ENCODE measurements around the gene ITGB1BP1.

The ITGB1BP1 gene

GRCh38 chr2:9416267-9416961, 6.9 kb downstream of the ITGB1BP1 start:
- Histone ChIP-seq H3K4me1 (ENCODE audit: control insufficient read depth, insufficient read depth, low read depth, low read length) (peaks cover 1% of the 10 kb centered on the region), H3K23ac (ENCODE audit: low read length in 2 of 2) (no peak overlapping the region), H2AK5ac (ENCODE audit: low read length, severe bottlenecking) (no peak overlapping the region), H3K18ac (ENCODE audit: low read depth in 1 of 2, low read length in 2 of 2) (no peak overlapping the region), H2BK120ac (ENCODE audit: low read depth, low read length) (no peak overlapping the region), H3K9ac (ENCODE audit: low read length) (peak overlapping the region; percentile 57), H2BK15ac (ENCODE audit: low read depth, poor library complexity, severe bottlenecking) (no peak overlapping the region), H3K4me3 (ENCODE audit: insufficient read depth in 1 of 2, low read depth in 1 of 2, low read length in 2 of 2) (no peak overlapping the region), H2BK5ac (ENCODE audit: low read depth, low read length, poor library complexity, severe bottlenecking) (no peak overlapping the region), H3K27me3 (ENCODE audit: control insufficient read depth in 1 of 2, insufficient read depth in 1 of 2, low read length in 2 of 2) (no peaks in the 10 kb centered on the region), H3K4me2 (ENCODE audit: low read length, poor library complexity, severe bottlenecking) (no peak overlapping the region), H3K4ac (ENCODE audit: low read depth in 1 of 2, low read length in 2 of 2) (no peak overlapping the region), H4K8ac (ENCODE audit: low read length) (no peak overlapping the region), H2BK12ac (ENCODE audit: low read length in 2 of 2) (no peak overlapping the region), H3K9me3 (ENCODE audit: control insufficient read depth, low read length) (no peaks in the 10 kb centered on the region), H2AFZ (ENCODE audit: low read depth, low read length) (no peak overlapping the region), H3K27ac (ENCODE audit: low read length, poor library complexity, severe bottlenecking) (no peak overlapping the region), H4K91ac (ENCODE audit: low read length) (no peak overlapping the region), H3K79me1 (replicated peaks; ENCODE audit: low read length, poor library complexity, severe bottlenecking) (peaks cover 26% of the 10 kb centered on the region), H3K36me3 (ENCODE audit: control insufficient read depth in 1 of 2, insufficient read depth in 2 of 2, low read depth in 1 of 2, low read length in 2 of 2) (peaks cover 19 to 50% of the 10 kb centered on the region in 2 experiments), H3K14ac (ENCODE audit: low read length in 2 of 2) (no peak overlapping the region)
- 96% methylated on average over 9 of the region's 9 CpGs for WGBS
- DNase-seq = no peak

GRCh38 chr2:9415516-9416169, 7.7 kb downstream of the ITGB1BP1 start:
- H3K9ac ChIP-seq (ENCODE audit: low read length) = peak overlapping the region; percentile 57
- no peak for DNase-seq
- WGBS = 96% methylated on average over 16 of the region's 16 CpGs

GRCh38 chr2:9412781-9413180, 10.5 kb downstream of the ITGB1BP1 start:
- Histone ChIP-seq H3K4me2 (ENCODE audit: low read length, poor library complexity, severe bottlenecking) (no peak overlapping the region), H3K23ac (ENCODE audit: low read length in 2 of 2) (no peak overlapping the region), H2BK12ac (ENCODE audit: low read length in 2 of 2) (no peak overlapping the region), H3K4me1 (ENCODE audit: control insufficient read depth, insufficient read depth, low read depth, low read length) (peaks cover 4% of the 10 kb centered on the region), H3K79me1 (replicated peaks; ENCODE audit: low read length, poor library complexity, severe bottlenecking) (peaks cover 26% of the 10 kb centered on the region), H3K18ac (ENCODE audit: low read depth in 1 of 2, low read length in 2 of 2) (no peak overlapping the region), H3K27me3 (ENCODE audit: control insufficient read depth in 1 of 2, insufficient read depth in 1 of 2, low read length in 2 of 2) (no peaks in the 10 kb centered on the region), H3K36me3 (ENCODE audit: control insufficient read depth in 1 of 2, insufficient read depth in 2 of 2, low read depth in 1 of 2, low read length in 2 of 2) (peaks cover 30 to 75% of the 10 kb centered on the region in 2 experiments), H2AK5ac (ENCODE audit: low read length, severe bottlenecking) (no peak overlapping the region), H3K4me3 (ENCODE audit: insufficient read depth in 1 of 2, low read depth in 1 of 2, low read length in 2 of 2) (no peak overlapping the region), H3K9me3 (ENCODE audit: control insufficient read depth, low read length) (no peaks in the 10 kb centered on the region), H2AFZ (ENCODE audit: low read depth, low read length) (no peak overlapping the region), H4K91ac (ENCODE audit: low read length) (no peak overlapping the region), H4K8ac (ENCODE audit: low read length) (no peak overlapping the region), H2BK15ac (ENCODE audit: low read depth, poor library complexity, severe bottlenecking) (no peak overlapping the region), H2BK120ac (ENCODE audit: low read depth, low read length) (no peak overlapping the region), H3K27ac (ENCODE audit: low read length, poor library complexity, severe bottlenecking) (no peak overlapping the region), H2BK5ac (ENCODE audit: low read depth, low read length, poor library complexity, severe bottlenecking) (no peak overlapping the region), H3K9ac (ENCODE audit: low read length) (no peak overlapping the region), H3K14ac (ENCODE audit: low read length in 2 of 2) (no peak overlapping the region), H3K4ac (ENCODE audit: low read depth in 1 of 2, low read length in 2 of 2) (no peak overlapping the region)
- 98% methylated on average over 4 of the region's 7 CpGs for WGBS
- DNase-seq = no peak

More at GRCh38 chr2:9415516-9416169, 7.7 kb downstream of the ITGB1BP1 start:
- Histone ChIP-seq H3K18ac (ENCODE audit: low read depth in 1 of 2, low read length in 2 of 2) (no peak overlapping the region), H2BK15ac (ENCODE audit: low read depth, poor library complexity, severe bottlenecking) (no peak overlapping the region), H3K79me1 (replicated peaks; ENCODE audit: low read length, poor library complexity, severe bottlenecking) (peaks cover 26% of the 10 kb centered on the region), H3K14ac (ENCODE audit: low read length in 2 of 2) (no peak overlapping the region), H3K4me1 (ENCODE audit: control insufficient read depth, insufficient read depth, low read depth, low read length) (peaks cover 1% of the 10 kb centered on the region), H2BK5ac (ENCODE audit: low read depth, low read length, poor library complexity, severe bottlenecking) (no peak overlapping the region), H4K91ac (ENCODE audit: low read length) (no peak overlapping the region), H3K4me3 (ENCODE audit: insufficient read depth in 1 of 2, low read depth in 1 of 2, low read length in 2 of 2) (no peak overlapping the region), H3K4ac (ENCODE audit: low read depth in 1 of 2, low read length in 2 of 2) (no peak overlapping the region), H3K9me3 (ENCODE audit: control insufficient read depth, low read length) (no peaks in the 10 kb centered on the region), H3K27me3 (ENCODE audit: control insufficient read depth in 1 of 2, insufficient read depth in 1 of 2, low read length in 2 of 2) (no peaks in the 10 kb centered on the region), H4K8ac (ENCODE audit: low read length) (no peak overlapping the region), H2BK120ac (ENCODE audit: low read depth, low read length) (no peak overlapping the region), H3K27ac (ENCODE audit: low read length, poor library complexity, severe bottlenecking) (no peak overlapping the region), H3K23ac (ENCODE audit: low read length in 2 of 2) (no peak overlapping the region), H3K36me3 (ENCODE audit: control insufficient read depth in 1 of 2, insufficient read depth in 2 of 2, low read depth in 1 of 2, low read length in 2 of 2) (peaks cover 19 to 57% of the 10 kb centered on the region in 2 experiments), H3K4me2 (ENCODE audit: low read length, poor library complexity, severe bottlenecking) (no peak overlapping the region), H2AK5ac (ENCODE audit: low read length, severe bottlenecking) (no peak overlapping the region), H2AFZ (ENCODE audit: low read depth, low read length) (no peak overlapping the region), H2BK12ac (ENCODE audit: low read length in 2 of 2) (no peak overlapping the region)

GRCh38 chr2:9410108-9410507, 13.2 kb downstream of the ITGB1BP1 start:
- H3K18ac ChIP-seq (ENCODE audit: low read depth in 1 of 2, low read length in 2 of 2) = no peak overlapping the region
- H3K4me3 ChIP-seq (ENCODE audit: insufficient read depth in 1 of 2, low read depth in 1 of 2, low read length in 2 of 2) = no peak overlapping the region
- WGBS = 100% methylated on average over 3 of the region's 3 CpGs
- no peak overlapping the region for H2AFZ ChIP-seq (ENCODE audit: low read depth, low read length)
- no peak overlapping the region for H4K8ac ChIP-seq (ENCODE audit: low read length)
- H2BK12ac ChIP-seq (ENCODE audit: low read length in 2 of 2) = no peak overlapping the region
- H3K79me1 ChIP-seq (replicated peaks; ENCODE audit: low read length, poor library complexity, severe bottlenecking) = peaks cover 15% of the 10 kb centered on the region
- H3K9me3 ChIP-seq (ENCODE audit: control insufficient read depth, low read length) = no peaks in the 10 kb centered on the region
- no peaks in the 10 kb centered on the region for H3K27me3 ChIP-seq (ENCODE audit: control insufficient read depth in 1 of 2, insufficient read depth in 1 of 2, low read length in 2 of 2)
- H2BK5ac ChIP-seq (ENCODE audit: low read depth, low read length, poor library complexity, severe bottlenecking) = no peak overlapping the region
- no peak overlapping the region for H2BK15ac ChIP-seq (ENCODE audit: low read depth, poor library complexity, severe bottlenecking)
- H3K4ac ChIP-seq (ENCODE audit: low read depth in 1 of 2, low read length in 2 of 2) = no peak overlapping the region
- no peak for DNase-seq
- H3K4me1 ChIP-seq (ENCODE audit: control insufficient read depth, insufficient read depth, low read depth, low read length) = peaks cover 4% of the 10 kb centered on the region
- H2AK5ac ChIP-seq (ENCODE audit: low read length, severe bottlenecking) = no peak overlapping the region
- H2BK120ac ChIP-seq (ENCODE audit: low read depth, low read length) = no peak overlapping the region
- H4K91ac ChIP-seq (ENCODE audit: low read length) = no peak overlapping the region
- no peak overlapping the region for H3K27ac ChIP-seq (ENCODE audit: low read length, poor library complexity, severe bottlenecking)
- H3K23ac ChIP-seq (ENCODE audit: low read length in 2 of 2) = no peak overlapping the region
- no peak overlapping the region for H3K14ac ChIP-seq (ENCODE audit: low read length in 2 of 2)
- H3K9ac ChIP-seq (ENCODE audit: low read length) = no peak overlapping the region
- H3K4me2 ChIP-seq (ENCODE audit: low read length, poor library complexity, severe bottlenecking) = no peak overlapping the region
- H3K36me3 ChIP-seq (ENCODE audit: control insufficient read depth in 1 of 2, insufficient read depth in 2 of 2, low read depth in 1 of 2, low read length in 2 of 2) = peaks cover 29 to 84% of the 10 kb centered on the region in 2 experiments

Data from mesenchymal stem cell (in vitro differentiated cells and primary cell).